GM21786 (cell line): ENCODE measurements around the gene SPATA25.

Experiments
- ATAC-seq: cut with Tn5 transposase; IDR thresholded peaks from one replicate; pipeline ENCODE4 v1.9.1; 2021; ENCODE audit not compliant: unreplicated experiment

Gene SPATA25

DNA sequence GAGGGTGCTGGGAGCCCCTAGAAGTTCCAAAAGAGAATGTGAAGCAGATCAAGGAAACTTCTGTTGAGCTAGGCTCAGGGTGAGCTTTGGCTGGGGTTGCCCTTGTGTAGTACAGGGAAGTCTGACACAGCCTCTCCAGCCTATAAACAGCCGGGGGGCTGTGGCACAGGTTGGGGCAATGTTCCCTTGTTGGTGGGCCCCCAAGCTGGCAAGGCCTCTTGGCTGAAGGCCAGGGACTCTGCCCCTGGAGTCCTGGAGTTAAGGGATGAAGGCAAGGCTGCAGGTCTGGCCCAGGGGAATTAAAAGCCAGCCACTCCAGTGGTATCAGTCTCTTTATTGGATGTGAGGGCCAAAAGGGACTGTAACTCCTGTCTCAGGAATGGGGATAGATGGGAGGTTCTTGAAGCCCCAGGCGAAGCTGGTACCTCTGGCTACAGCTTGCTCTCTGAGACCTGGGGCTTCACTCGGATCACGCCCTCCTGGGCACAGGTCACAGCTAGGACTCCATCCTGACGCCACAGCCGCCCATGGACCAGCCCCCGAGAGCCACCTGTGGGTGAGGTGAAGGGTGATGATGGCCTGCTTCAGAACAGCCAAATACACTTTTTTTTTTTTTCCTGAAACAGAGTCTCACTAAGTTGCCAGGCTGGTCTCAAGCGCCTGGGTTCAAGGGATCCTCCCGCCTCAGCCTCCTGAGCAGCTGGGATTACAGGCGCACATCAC is 45.9 kb downstream of the SPATA25 start:
- no peak for ATAC-seq

DNA sequence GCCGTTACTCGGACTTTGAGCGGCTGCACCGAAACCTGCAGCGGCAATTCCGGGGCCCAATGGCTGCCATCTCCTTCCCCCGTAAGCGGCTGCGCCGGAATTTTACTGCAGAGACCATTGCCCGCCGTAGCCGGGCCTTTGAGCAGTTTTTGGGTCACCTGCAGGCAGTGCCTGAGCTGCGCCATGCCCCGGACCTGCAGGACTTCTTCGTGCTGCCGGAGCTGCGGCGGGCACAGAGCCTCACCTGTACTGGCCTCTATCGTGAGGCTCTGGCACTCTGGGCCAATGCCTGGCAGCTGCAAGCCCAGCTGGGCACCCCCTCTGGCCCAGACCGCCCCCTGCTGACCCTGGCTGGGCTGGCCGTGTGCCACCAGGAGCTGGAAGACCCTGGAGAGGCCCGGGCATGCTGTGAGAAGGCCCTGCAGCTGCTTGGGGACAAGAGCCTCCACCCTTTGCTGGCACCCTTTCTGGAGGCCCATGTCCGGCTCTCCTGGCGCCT is 46.7 kb downstream of the SPATA25 start:
- no peak for ATAC-seq

DNA sequence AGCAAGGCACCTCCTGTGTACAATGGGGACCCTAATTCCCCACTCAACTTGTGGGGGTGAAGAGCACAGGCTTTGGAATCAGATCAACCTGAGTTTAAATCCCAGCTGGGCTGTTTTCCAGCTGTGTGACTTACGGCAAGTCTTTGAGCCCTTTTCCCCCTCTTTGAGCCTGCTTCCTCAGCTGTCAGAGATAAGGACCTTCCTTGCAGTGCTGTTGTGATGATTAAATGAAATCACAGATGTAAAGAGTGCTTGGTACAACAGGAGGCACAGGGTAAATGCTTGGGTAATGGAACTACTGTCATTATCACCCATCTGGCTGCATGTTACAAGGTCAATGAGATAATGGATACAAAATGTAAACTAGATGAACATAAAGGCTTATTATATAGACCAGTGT is 50.6 kb downstream of the SPATA25 start:
- no peak for ATAC-seq
